ENCODE measurements around the gene SYTL4. TPM values are rescaled to one million over a fixed set of nuclear protein-coding genes. Genes with fewer than 3 reads are reported as not detected.
A peak's percentile ranks its signal among the peaks of the same experiment; 100 is the strongest.
"Not testable (repeated sequence)": the region's sequence is repeated elsewhere in the genome, so short reads cannot be mapped to it uniquely, and the experiment has no call there.

The SYTL4 gene
- 15.3 TPM for total RNA-seq
- long read RNA-seq, partial matches to known transcripts, result 1 of 11 reads
- long read RNA-seq, other reads (novel, unspliced or antisense), result 9 of 11 reads

DNA sequence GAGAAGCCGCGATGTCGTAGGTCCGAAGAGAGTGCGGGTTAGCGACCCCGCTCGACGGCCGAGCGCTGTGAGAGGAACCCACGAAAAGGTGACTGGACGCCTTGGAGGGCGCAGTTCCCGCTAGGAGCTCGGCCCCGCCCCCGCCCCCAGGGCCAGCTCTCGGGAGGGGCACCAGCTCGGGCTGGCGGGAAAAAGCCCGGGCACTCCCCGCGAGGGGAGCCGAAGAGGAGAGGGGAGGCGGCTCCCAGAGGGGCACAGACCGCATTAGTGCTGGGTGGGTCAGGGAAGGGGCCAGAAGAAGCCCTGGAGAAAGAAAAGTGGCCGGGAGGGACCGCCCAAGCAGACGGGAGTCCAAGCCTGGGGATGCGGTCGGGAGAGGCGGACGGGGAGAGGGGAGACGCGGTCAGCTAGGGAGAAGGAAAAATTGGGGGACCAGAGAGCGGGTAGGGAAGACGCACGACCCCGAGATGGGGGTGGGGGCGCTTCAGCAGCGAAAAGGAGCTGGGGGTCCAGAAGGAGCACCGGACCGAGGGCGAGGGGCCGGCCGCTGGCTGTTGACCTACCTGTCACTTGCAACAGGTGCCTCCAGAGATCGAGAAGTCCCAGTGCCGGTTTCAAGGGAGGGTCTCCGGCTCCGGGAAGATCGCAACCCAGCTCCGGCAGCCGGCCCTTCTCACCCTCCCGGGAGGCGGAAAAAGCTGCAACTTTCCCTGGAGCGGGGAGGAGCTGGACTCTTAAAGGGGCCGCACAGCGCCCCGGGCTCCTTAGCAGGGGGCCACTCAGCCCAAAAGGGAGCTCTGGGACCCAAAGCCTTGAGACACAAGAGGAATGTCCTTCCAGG lies at the start of gene SYTL4:
TSS of gene SYTL4 (minus strand) at position 681 of the 841 bp plus-strand sequence. CDS start 30,084 bp downstream, outside the sequence.
- intact Hi-C loops (cut with DNase I), result no loop called here
- TF ChIP-seq, protein P1, sequence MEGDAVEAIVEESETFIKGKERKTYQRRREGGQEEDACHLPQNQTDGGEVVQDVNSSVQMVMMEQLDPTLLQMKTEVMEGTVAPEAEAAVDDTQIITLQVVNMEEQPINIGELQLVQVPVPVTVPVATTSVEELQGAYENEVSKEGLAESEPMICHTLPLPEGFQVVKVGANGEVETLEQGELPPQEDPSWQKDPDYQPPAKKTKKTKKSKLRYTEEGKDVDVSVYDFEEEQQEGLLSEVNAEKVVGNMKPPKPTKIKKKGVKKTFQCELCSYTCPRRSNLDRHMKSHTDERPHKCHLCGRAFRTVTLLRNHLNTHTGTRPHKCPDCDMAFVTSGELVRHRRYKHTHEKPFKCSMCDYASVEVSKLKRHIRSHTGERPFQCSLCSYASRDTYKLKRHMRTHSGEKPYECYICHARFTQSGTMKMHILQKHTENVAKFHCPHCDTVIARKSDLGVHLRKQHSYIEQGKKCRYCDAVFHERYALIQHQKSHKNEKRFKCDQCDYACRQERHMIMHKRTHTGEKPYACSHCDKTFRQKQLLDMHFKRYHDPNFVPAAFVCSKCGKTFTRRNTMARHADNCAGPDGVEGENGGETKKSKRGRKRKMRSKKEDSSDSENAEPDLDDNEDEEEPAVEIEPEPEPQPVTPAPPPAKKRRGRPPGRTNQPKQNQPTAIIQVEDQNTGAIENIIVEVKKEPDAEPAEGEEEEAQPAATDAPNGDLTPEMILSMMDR (IDR thresholded peaks at IDR 0.05), result no peak
- peak; percentile 46 for DNase-seq

DNA sequence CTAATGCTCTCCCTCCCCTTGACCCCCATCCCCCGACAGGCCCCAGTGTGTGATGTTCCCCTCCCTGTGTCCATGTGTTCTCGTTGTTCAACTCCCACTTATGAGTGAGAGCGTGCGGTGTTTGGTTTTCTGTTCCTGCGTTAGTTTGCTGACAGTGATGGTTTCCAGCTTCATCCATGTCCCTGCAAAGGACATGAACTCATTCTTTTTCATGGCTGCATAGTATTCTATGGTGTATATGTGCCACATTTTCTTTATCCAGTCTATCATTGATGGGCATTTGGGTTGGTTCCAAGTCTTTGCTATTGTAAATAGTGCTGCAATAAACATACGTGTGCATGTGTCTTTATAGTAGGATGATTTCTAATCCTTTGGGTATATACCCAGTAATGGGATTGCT lies 37.5 kb upstream of the SYTL4 start:
- ATAC-seq; H3K36me3 ChIP-seq; H3K4me3 ChIP-seq; H3K9me3 ChIP-seq; H3K27ac ChIP-seq; H3K4me1 ChIP-seq; intact Hi-C loops (cut with DNase I); DNase-seq; H3K27me3 ChIP-seq (ENCODE audit: low read depth): not testable (repeated sequence)

More for the DNA sequence above, at the start of gene SYTL4:
- no peaks in the 10 kb centered on the region for H3K36me3 ChIP-seq
- peak within 1 kb of the TSS; percentile 74 for H3K4me3 ChIP-seq
- no peaks in the 10 kb centered on the region for H3K27me3 ChIP-seq (ENCODE audit: low read depth)
- peak; percentile 76 to 88 for ATAC-seq
- H3K9me3 ChIP-seq, result no peaks in the 10 kb centered on the region
- H3K27ac ChIP-seq, result peak within 1 kb of the TSS; percentile 58
- H3K4me1 ChIP-seq, result no peaks in the 10 kb centered on the region

DNA sequence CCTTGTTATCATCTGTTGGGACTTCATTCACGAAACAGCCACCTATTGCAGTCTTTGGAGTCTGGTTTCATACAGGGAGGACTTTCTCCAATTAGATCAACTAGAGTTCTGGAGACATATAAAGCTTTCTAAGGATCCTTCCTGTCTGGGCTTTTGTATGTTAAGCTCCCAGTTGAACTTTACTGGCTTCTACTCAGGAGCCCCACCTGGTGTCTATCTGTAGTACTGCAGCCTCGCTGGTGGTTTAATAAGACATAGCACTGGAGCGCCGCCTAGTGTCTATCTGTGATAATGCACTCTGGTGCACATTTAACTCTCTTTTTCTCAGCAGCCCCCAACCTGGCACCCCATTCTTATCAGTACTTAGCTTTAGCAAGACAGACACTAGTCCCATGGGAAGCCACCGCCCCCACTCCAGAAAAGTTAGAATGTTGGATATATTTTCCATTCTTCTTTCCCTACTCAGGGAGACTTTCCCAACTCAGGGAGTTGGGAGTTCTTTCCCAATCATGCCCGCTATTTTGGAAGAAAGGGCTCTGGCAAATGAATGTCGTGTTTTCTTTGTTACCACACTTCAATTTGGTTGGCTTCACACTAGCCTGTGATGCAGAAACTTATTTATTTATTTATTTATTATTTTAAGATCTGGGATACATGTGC lies 36.9 kb upstream of the SYTL4 start:
- no peak overlapping the region for H3K4me3 ChIP-seq
- H3K27me3 ChIP-seq (ENCODE audit: low read depth), result no peaks in the 10 kb centered on the region
- ATAC-seq (peak; percentile 83 to 96), DNase-seq (peak; percentile 80)
- no peaks in the 10 kb centered on the region for H3K4me1 ChIP-seq
- TF ChIP-seq, protein P1 (IDR thresholded peaks at IDR 0.05), result peak; percentile 93
- H3K9me3 ChIP-seq, result no peaks in the 10 kb centered on the region
- no peak overlapping the region for H3K27ac ChIP-seq
- H3K36me3 ChIP-seq, result no peaks in the 10 kb centered on the region
- intact Hi-C loops (cut with DNase I), result no loop called here

DNA sequence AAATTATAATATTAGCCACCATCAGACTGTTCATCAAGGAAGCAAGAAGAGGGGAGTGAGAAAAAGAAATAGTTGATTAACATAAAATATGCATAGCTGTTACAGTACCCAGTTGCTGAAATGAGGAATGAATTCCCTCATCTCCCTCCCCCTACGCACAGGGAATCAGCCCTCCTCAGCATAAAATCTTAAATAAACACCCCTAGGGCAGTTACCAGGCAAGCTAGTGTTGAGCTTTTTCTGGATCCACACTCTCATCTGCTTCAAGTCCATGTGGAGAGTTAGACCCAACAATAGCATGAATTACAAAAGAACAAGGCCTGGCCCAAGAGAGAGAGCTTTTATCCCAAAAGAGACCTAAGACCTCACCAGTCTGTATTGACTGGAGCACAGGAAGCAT lies 19.0 kb upstream of the SYTL4 start:
- TF ChIP-seq, protein P1 (IDR thresholded peaks at IDR 0.05), result no peak
- H3K36me3 ChIP-seq, result no peaks in the 10 kb centered on the region
- no peaks in the 10 kb centered on the region for H3K9me3 ChIP-seq
- intact Hi-C loops (cut with DNase I), result no loop called here
- H3K4me3 ChIP-seq, result no peak overlapping the region
- peaks cover 5% of the 10 kb centered on the region for H3K4me1 ChIP-seq
- ATAC-seq (no peak), DNase-seq (no peak)
- H3K27ac ChIP-seq, result no peak overlapping the region
- H3K27me3 ChIP-seq (ENCODE audit: low read depth), result no peaks in the 10 kb centered on the region

DNA sequence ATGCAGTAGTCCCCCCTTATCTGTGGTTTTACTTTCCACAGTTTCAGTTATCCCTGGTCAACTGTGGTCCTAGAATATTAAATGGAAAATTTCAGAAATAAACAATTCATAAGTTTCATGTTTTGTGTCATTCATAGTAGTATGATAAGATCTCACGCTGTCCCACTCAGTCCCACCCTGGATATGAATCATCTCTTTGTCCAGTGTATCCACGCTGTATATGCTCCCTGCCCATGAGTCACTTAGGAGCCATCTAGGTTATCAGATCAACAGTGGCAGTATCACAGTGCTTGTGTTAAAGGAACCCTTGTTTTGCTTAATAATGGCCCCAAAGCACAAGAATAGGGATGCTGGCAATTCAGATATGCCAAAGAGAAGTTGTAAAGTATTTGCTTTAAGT lies 16.2 kb upstream of the SYTL4 start:
- H3K27me3 ChIP-seq (ENCODE audit: low read depth), result no peaks in the 10 kb centered on the region
- ATAC-seq, result no peak

More for the DNA sequence above, 16.2 kb upstream of the SYTL4 start:
- peaks cover 5% of the 10 kb centered on the region for H3K4me1 ChIP-seq
- DNase-seq, result no peak
- intact Hi-C loops (cut with DNase I), result no loop called here
- TF ChIP-seq, protein P1 (IDR thresholded peaks at IDR 0.05), result no peak
- no peak overlapping the region for H3K4me3 ChIP-seq
- no peaks in the 10 kb centered on the region for H3K9me3 ChIP-seq
- no peak overlapping the region for H3K27ac ChIP-seq
- H3K36me3 ChIP-seq, result no peaks in the 10 kb centered on the region

Data from lower lobe of right lung (tissue), 2 donors.